Endodermal cell (in vitro differentiated cells): ENCODE measurements around the gene NR6A1. TPM values are rescaled to one million over a fixed set of nuclear protein-coding genes. Genes with fewer than 3 reads are reported as not detected.
A peak's percentile ranks its signal among the peaks of the same experiment; 100 is the strongest.

ENCODE experiments used
- DNase-seq: peaks from one replicate; pipeline ENCODE4 v3.0.0-alpha.2; 2017
- H3K27ac ChIP-seq: 2 replicates; pipeline ENCODE4 v1.5.1; 2013; ENCODE audit warnings: mild to moderate bottlenecking, low read depth, low read length, moderate library complexity
- H3K27me3 ChIP-seq: 2 replicates; pipeline ENCODE4 v1.6.1; 2013; ENCODE audit warnings: mild to moderate bottlenecking, low read length, moderate library complexity; ENCODE audit not compliant: insufficient read depth, control insufficient read depth, poor library complexity, severe bottlenecking
- H3K36me3 ChIP-seq: 2 replicates; pipeline ENCODE4 v1.7.0; 2013; ENCODE audit warnings: mild to moderate bottlenecking, low read length, moderate library complexity; ENCODE audit not compliant: control insufficient read depth, insufficient read depth
- H3K4me1 ChIP-seq: one replicate; pipeline ENCODE4 v1.7.0; 2013; ENCODE audit warnings: low read length; ENCODE audit not compliant: control insufficient read depth, insufficient read depth
- H3K4me3 ChIP-seq: 2 replicates; pipeline ENCODE4 v1.5.1; 2013; ENCODE audit warnings: mild to moderate bottlenecking, low read length, moderate library complexity
- H3K9ac ChIP-seq: 2 replicates; pipeline ENCODE4 v1.6.1; 2013; ENCODE audit warnings: mild to moderate bottlenecking, low read length, moderate library complexity; ENCODE audit not compliant: poor library complexity, severe bottlenecking; ENCODE audit errors: extremely low read depth
- H3K9me3 ChIP-seq: 2 replicates; pipeline ENCODE4 v1.6.1; 2013; ENCODE audit warnings: mild to moderate bottlenecking, low read length, moderate library complexity; ENCODE audit not compliant: control insufficient read depth
- H3K27ac Mint-ChIP-seq: 2 replicates; pipeline ENCODE4 v1.8.0; 2020; ENCODE audit warnings: mixed read lengths
- H3K27me3 Mint-ChIP-seq: 2 replicates; pipeline ENCODE4 v1.8.0; 2021; ENCODE audit warnings: mild to moderate bottlenecking, mixed read lengths; ENCODE audit not compliant: insufficient read depth
- H3K36me3 Mint-ChIP-seq: 2 replicates; pipeline ENCODE4 v1.8.0; 2020; ENCODE audit warnings: low read depth, mixed read lengths
- H3K4me1 Mint-ChIP-seq: 2 replicates; pipeline ENCODE4 v1.8.0; 2020; ENCODE audit warnings: mixed read lengths
- H3K4me3 Mint-ChIP-seq: 2 replicates; pipeline ENCODE4 v1.8.0; 2020; ENCODE audit warnings: mild to moderate bottlenecking, moderate library complexity, mixed read lengths
- H3K9me3 Mint-ChIP-seq: 2 replicates; pipeline ENCODE4 v1.8.0; 2020; ENCODE audit warnings: mild to moderate bottlenecking, mixed read lengths
- WGBS, 2 experiments: methylation state at CpG; one replicate each; pipeline versions ENCODE4 v1.1.5 to v1.1.7; 2013; ENCODE audit warnings: missing lambda C conversion rate in 2 of 2, mixed read lengths in 1 of 2; ENCODE audit not compliant: insufficient coverage in 1 of 2, insufficient read length in 1 of 2; 5-methylcytosine and 5-hydroxymethylcytosine counted together
- total RNA-seq, 2 donors: library from RNA; stranded (reverse); fragmentation: NEBNext Ultra II Directional in 1 of 2; extraction: Animal tissue kit (Norgen Biotek cat#: 25700) in 1 of 2; gene quantifications; 2 replicates in 1 of 2; 3 replicates in 1 of 2; pipeline ENCODE4 v1.2.1, GENCODE V29; 2021
- TF ChIP-seq, protein P1 (sequence below): fragments of 200-600 bp; sonication (generic); conservative IDR thresholded peaks from 2 replicates; pipeline ENCODE4 v1.5.0; 2021; ENCODE audit warnings: antibody characterized with exemption, mild to moderate bottlenecking

Gene NR6A1
- total RNA-seq, 2 donors from 2014 or later = 168 to 206 TPM

DNA sequence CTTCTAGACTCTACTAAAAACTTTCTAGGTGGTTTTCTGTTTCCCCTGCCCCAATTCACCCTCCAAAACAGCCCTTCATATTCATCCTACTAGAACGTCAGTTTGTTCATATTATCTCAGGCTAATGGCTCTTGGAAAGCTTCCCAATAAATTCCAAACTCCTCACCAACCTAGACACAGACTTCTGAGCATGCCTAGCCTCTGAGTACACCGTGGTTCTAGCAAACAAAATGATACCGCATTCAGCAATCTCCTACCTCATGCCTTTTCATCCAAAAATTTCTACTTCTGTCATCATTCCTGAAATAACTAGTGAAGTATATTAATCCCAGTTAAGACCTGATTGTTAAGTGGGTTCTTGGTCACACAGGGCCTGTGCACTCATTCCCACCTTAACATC is 217.4 kb downstream of the NR6A1 start:
- 94 to 95% methylated on average over 2 to 3 of the region's 3 CpGs for WGBS, 2 experiments
- no peak overlapping the region for H3K4me3 Mint-ChIP-seq
- TF ChIP-seq, protein P1, sequence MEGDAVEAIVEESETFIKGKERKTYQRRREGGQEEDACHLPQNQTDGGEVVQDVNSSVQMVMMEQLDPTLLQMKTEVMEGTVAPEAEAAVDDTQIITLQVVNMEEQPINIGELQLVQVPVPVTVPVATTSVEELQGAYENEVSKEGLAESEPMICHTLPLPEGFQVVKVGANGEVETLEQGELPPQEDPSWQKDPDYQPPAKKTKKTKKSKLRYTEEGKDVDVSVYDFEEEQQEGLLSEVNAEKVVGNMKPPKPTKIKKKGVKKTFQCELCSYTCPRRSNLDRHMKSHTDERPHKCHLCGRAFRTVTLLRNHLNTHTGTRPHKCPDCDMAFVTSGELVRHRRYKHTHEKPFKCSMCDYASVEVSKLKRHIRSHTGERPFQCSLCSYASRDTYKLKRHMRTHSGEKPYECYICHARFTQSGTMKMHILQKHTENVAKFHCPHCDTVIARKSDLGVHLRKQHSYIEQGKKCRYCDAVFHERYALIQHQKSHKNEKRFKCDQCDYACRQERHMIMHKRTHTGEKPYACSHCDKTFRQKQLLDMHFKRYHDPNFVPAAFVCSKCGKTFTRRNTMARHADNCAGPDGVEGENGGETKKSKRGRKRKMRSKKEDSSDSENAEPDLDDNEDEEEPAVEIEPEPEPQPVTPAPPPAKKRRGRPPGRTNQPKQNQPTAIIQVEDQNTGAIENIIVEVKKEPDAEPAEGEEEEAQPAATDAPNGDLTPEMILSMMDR = no peak
- no peak overlapping the region for H3K4me3 ChIP-seq
- H3K4me1 ChIP-seq = no peaks in the 10 kb centered on the region
- no peaks in the 10 kb centered on the region for H3K27me3 ChIP-seq
- no peaks in the 10 kb centered on the region for H3K27me3 Mint-ChIP-seq
- H3K9ac ChIP-seq = no peak overlapping the region
- no peak for DNase-seq
- H3K9me3 ChIP-seq = no peaks in the 10 kb centered on the region
- H3K27ac Mint-ChIP-seq = no peak overlapping the region
- H3K36me3 Mint-ChIP-seq = no peaks in the 10 kb centered on the region
- peaks cover 10% of the 10 kb centered on the region for H3K4me1 Mint-ChIP-seq
- H3K36me3 ChIP-seq = peaks cover 26% of the 10 kb centered on the region
- H3K27ac ChIP-seq = no peak overlapping the region
- no peaks in the 10 kb centered on the region for H3K9me3 Mint-ChIP-seq

- H3K36me3 Mint-ChIP-seq = peaks cover 3% of the 10 kb centered on the region
- Histone ChIP-seq H3K4me1 (no peaks in the 10 kb centered on the region), H3K27me3 (no peaks in the 10 kb centered on the region), H3K9ac (no peak overlapping the region), H3K27ac (peak overlapping the region; percentile 3), H3K36me3 (peaks cover 26% of the 10 kb centered on the region), H3K4me3 (no peak overlapping the region), H3K9me3 (no peaks in the 10 kb centered on the region)
- peaks cover 2% of the 10 kb centered on the region for H3K4me1 Mint-ChIP-seq
- no peak overlapping the region for H3K4me3 Mint-ChIP-seq
- H3K27ac Mint-ChIP-seq = no peak overlapping the region
- TF ChIP-seq, protein P1 = no peak
- H3K9me3 Mint-ChIP-seq = no peaks in the 10 kb centered on the region
- no peaks in the 10 kb centered on the region for H3K27me3 Mint-ChIP-seq
- 100% methylated on average over 2 of the region's 2 CpGs; no CpG with 5 or more reads in 1 of the 2 experiments for WGBS, 2 experiments
- no peak for DNase-seq
Measured at GRCh38 chr9:124552273-124552605, 218.9 kb downstream of the NR6A1 start.

DNA sequence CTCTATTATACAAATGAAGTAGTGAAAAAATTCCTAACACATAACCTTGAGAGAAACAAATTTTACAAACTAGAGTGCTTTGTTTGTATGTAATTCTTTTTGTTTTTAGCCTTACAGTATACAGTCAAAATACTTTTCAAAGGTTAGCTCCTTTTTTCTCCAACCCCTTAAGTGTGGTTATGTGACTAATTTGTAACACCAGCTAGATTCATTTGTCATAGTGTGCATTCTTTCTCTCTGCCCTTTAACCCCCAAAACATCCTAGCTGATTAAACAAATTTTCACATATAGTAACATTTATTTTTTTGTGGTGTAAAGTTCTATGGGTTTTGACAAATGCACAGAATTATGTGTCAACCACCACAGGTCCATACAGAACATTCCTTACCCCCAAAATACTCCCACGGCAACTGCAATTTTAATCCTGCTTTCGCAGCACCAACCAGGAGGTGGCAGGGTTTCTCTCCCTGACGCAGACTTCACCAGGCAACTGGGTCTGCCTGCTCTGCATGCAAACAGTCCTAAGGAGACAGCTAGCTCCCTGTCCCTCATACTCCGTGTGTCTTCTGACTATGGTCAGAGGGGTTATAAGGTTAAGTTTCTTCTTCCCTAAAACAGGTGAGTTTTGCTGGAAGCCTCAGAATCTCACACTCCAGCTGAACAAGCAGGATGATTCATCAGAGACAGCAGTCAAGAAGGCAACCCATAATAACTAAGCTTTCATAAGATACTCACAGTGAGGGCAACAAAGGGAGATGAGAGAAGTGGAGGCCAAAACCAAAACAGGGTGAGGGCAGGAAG is 219.4 kb downstream of the NR6A1 start:
- peaks cover 2% of the 10 kb centered on the region for H3K4me1 Mint-ChIP-seq
- H3K9me3 Mint-ChIP-seq = no peaks in the 10 kb centered on the region
- H3K36me3 Mint-ChIP-seq = peaks cover 3% of the 10 kb centered on the region
- Histone ChIP-seq H3K27me3 (no peaks in the 10 kb centered on the region), H3K4me1 (no peaks in the 10 kb centered on the region), H3K4me3 (no peak overlapping the region), H3K9ac (no peak overlapping the region), H3K36me3 (peaks cover 26% of the 10 kb centered on the region), H3K27ac (peak overlapping the region; percentile 3), H3K9me3 (no peaks in the 10 kb centered on the region)
- no peak overlapping the region for H3K27ac Mint-ChIP-seq
- WGBS, 2 experiments = 15 to 32% methylated on average over 3 to 4 of the region's 4 CpGs
- H3K27me3 Mint-ChIP-seq = no peaks in the 10 kb centered on the region
- peak; percentile 90 for DNase-seq
- TF ChIP-seq, protein P1 = peak; percentile 93
- H3K4me3 Mint-ChIP-seq = no peak overlapping the region
